Activated CD4-positive, alpha-beta T cell treated with anti-CD3 and anti-CD28 coated beads for 4 hours (primary cell): ENCODE measurements around the gene MSTN.

Experiments
- DNase-seq, 2 donors: peaks; one replicate each; pipeline ENCODE4 v3.0.0-alpha.2; 2020

Gene MSTN

DNA sequence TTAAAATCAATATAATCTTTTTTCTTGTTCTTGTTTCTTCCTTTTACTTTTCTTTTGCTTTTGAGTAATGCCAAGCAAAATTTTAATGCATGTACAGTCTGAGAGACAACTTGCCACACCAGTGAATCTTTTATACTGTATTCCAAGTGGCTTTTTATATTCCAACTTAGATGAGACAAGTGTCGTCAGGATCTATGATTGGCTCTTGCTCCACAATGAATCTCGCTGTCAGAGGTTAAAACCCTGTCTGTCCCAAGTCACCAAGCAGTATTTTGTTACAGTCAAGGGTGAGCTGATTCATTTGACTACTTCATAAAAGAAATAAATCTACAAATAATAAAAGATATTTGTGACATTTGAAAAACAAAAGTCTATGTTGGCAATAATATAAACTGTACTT is at the start of gene MSTN:
TSS of gene MSTN (minus strand) at position 129 of the 400 bp plus-strand sequence. CDS start 133 bp downstream, outside the sequence.
- no peak for DNase-seq

DNA sequence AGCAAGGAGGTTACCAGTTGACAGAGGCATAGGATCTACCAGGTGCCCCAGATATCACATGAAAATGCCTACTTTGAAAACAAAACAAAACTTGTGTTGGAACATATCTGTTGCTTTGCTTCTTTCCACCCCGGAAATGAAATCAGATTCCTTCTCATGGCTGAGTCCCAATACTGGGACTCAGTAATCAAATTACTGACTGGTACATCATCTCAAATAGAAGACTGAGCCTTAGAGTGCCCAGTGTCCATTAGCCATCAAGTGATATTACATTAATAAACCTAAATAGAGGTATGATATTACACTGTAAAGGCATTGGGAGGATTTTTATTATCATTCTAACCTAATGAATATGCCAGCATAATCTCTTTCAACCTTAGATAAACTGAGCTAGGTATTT is 48.6 kb upstream of the MSTN start:
- no peak for DNase-seq

DNA sequence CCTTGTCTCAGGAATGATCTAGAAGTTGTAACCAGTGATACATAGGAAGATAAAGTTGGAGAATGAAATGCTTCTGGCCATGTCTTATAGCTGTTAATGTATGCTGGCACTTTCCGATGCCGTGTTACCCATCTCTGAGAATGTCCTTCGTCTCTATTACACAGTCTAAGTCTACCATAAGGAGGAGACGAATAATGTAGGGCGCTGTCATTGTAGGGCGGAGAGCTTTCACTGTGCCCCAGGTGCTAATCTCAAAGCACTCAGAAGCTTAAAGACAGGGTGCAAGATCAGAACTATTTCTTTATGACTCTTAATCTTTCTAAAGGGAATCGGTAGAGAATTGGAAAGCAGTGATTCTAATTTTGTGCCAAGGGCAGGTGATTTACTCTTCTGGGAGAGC is 48.2 kb upstream of the MSTN start:
- DNase-seq, result no peak

DNA sequence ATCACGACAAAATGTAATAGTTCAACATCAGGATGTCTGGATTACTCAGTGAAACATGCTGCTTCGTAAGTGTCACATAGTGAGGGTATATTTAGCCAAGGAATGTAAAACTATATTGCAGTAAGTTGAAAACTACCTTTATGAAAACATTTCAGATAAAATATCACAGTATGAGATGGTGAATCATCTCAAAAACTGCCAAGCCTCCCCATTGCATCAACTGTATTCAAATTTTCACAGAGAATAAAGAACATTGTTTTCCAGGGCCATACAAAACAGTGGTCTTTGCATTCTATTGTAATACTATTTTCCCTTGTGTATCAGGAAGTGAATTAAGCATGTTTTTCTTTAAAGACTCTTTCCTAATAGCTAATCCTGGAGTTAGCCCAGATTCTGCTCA is 47.6 kb upstream of the MSTN start:
- no peak for DNase-seq

DNA sequence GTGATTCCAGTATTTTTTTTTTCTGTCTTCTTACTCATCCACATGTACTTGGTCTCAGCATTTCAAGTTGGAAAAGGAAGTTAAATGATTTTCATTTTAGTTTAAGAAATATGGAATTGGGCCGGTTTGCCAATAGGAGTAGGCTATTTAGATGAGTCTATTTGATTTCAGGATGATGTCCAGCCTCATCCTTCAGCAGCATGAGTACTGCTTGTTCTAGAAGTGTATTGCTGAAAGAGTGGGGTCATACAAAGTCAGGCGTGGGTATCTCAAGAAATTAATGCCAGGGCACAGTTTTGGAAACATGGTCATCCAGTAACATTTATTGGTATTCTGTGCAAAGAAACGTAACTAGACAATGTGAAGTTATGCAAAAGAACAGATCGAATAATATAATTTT is 44.9 kb upstream of the MSTN start:
- no peak for DNase-seq

DNA sequence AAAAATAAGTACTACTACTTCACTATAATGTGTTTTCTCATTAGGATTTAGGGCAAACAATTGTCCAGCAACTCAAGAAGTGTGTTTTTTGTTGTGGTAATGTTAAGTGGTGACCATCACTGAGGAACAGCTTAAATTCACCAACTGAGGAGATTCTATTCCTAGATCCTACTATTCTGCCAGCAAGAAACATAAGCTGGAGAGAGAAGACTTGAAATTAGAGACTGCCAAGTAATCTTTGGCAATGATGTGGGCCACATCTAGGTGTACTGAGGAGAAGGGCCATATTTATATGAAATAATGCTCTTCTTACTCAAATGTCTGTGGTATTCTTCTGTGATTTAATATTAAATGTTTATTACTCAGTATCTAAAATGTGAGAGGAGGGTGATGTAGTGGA is 44.3 kb upstream of the MSTN start:
- no peak for DNase-seq

DNA sequence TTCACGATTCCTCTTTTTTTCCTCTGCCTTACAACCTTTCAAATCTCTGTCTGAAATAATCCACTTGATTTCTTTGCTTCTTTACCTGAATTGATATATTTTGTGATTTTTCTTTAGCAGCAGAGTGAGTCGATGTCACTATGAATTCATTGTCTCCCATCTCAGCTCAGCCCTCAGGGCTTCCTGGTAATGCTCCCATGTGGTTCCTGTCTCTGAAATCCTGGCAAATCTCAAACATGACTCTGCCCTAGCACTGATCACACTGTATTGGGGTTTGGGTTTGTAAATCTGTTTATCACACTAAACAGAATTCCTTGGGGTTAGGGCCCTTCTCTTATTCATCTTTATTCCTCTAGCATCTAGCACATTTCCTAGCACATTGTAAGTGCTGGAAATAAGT is 43.0 kb upstream of the MSTN start:
- no peak for DNase-seq

DNA sequence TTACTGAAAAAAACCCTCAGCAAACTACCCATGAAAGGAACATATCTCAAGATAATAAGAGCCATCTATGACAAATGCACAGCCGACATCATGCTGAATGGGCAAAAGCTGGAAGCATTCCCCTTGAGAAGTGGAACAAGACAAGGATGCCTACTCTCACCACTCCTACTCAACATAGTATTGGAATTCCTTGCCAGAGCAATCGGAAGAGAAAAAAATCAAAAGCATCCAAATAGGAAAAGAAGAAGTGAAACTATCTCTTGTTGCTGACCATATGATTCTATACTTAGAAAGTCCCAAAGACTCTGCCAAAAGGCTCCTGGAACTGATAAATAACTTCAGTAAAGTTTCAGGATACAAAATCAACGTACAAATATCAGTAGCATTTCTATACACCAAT is 40.6 kb upstream of the MSTN start:
- DNase-seq, result no peak

DNA sequence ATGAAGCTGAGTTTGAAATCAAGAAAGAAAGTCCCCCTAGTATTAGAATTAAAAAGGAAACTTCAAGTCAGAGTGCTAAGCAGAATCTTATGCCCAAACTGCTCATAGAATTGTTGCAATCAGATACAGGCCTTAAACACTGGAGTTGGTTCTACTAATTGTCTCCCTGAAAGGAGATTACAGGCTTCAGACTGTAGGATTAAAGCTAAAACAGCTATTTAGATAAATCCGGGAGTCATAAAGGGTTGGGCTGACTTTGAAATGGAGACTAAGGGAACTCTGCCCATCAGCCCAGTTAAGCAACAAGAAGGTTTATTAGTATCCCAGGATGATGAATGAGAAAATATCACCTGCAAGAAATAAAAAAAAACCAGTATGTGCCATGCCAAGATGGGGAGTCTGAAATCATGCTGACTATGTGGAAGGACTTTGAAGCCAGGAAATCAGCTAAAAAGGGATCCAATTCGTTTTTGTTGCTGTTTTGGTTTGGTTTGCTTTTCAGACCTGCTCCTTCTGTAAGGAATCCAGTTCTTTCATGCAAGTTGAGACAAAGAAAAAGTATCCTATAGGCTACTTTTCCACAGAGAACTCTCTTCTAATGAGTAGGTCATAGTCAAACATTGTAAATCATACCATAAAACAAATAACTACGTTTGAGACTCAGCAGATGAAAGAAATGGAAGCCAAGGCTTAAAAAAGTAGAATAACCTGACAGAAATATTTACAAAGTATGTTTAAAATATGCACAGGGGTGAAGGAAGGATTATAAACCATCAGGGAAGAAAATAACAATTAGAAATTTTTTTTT is 37.6 kb upstream of the MSTN start:
- no peak for DNase-seq

DNA sequence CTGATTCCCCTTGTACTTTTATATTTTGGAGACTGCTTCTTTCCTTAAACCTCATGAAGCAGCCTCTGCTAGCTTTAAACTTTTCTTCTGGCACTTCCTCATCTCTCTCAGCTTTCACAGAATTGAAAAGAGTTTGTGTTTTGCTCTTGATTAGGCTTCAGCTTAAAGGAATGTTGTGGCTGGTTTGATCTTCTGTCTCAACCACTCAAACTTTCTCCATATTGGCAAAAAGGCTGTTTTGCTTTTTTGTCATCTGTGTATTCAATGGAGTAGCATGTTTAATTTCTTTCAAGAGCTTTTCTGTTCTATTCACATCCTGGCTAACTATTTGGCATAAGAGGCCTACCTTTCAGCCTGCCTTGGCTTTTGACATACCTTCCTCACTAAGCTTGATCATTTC is 36.3 kb upstream of the MSTN start:
- DNase-seq, result no peak

DNA sequence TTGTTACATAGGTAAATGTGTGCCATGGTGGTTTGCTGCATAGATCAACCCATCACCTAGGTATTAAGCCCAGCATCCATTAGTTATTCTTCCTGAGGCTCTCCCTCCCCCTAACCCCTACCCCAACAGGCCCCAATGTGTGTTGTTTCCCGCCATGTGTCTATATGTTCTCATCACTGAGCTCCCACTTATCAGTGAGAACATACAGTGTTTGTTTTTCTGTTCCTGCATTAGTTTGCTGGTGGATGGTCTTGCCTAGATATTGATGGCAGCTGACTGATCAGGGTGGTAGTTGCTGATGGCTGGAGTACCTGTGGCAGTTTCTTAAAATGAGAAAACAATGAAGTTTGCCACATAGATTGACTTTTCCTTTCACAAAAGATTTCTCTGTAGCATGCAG is 34.6 kb upstream of the MSTN start:
- DNase-seq, result no peak

DNA sequence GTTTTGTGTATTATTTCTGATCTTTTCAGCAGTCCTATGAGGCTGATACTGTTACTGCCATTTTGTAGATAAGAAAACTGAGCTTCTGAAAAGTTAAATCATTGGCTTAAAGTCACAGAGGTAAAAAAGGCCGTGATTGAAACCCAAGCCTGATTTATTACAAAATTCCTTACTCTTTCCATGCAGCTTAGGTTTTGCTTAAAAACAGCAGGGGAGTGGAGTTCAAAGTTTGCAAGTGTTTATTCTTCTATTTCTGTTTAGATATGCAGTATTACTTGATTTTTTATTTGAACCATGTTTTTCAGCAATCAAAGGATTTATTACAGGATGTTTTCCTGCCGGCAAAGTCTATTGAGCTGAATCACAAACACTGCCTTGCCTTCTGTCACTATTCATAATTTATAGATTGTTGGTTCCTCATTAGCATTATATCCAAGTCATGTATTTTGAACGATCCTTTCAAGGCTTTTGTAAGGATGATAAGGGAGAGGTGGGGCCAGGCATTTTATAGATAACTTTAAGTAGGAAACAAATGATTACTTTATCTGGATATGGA is 31.9 kb upstream of the MSTN start:
- DNase-seq, result no peak

DNA sequence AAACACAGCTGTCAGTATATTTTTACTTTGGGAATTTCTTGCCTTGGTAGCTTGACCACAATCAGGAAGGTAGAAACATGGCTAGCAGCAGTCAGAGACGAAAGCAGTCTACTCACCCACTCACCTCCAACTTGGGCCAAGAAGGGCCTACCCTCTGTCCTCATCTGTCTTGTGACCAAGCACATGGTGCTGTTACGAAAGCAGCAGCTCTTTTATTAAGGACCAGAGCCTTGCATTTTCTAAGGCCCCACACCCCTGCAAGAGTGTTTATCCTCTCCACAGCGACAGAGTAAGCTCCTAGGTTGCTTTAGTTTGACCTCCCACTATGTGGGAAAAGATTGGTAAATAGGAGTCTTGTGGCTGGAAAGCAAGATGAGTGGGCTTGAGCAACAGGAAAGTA is 31.3 kb upstream of the MSTN start:
- DNase-seq, result no peak

DNA sequence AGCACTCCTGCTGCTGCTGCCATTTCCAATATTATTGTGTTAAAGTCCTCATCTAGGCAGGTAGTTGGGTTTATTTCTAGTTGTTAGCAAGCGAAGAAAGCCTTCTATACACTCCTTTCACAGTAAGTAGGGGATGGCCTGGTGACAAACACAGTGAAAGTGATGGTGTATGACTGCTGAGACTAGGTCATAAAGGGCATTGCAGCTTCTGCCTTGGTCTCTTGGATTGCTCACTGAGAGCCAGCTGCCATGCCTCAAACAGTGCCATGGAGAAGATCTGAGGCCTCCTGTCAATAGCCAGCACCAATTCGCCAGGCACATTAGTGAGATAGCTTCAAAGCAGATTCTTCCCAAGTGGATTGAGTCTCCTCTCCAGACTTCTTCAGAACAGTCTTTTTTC is 27.6 kb upstream of the MSTN start:
- no peak for DNase-seq

DNA sequence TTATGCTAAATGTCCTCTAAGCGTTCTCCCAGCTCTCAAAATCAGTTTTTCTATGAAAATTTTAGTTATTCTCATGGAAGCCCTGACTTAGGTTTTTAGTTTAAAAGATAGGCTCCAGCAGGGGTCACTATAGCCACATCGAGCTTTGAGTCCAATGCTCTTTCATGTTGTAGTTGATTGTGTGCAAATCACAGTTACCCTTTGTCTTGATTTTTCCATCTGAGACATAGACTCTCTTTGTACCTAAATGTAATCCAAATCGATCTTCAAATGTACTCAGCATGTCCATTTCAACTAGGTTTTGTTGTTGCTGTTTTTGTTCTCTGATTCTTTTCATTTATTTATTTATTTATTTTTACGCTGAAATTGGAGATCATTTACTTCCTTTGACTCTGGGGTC is 26.4 kb upstream of the MSTN start:
- DNase-seq, result peak; percentile 14 to 47

DNA sequence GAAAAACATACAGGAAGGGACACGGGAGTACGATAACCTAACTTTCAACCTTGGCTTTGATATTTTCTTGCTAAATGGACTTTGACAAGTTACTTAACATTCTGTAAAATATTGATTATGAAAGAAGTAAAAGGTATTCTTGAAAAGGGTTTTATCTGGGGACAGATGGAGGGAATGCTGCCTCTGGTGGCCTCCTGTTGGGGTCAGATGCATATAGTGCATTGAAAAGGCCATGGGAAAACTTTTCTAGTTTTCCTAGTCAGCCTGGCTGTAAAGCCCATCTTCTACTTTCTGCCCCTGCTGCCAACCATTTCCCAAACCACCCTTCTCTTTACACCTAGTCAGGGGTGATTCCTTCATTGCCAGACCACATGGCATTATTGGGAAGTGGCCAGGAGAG is 22.2 kb upstream of the MSTN start:
- DNase-seq, result no peak

DNA sequence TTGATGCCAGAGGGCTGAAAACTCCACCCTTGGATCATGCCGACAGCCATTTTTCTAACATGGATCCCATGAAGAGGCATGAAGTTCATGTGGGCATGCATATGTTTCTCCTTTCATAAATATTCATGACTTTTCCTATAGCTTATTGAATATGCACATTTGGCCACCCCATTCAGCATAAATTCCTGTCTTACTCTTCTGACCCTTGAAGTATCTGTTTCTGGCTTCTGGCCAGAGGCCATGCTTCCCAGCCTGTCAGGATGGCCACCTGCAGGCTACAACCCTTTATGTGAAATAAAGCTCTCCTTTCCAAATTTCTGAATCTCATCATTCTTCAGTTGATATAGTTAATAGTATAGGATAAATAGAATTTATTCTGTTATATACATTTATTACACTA is 19.6 kb upstream of the MSTN start:
- DNase-seq, result no peak

DNA sequence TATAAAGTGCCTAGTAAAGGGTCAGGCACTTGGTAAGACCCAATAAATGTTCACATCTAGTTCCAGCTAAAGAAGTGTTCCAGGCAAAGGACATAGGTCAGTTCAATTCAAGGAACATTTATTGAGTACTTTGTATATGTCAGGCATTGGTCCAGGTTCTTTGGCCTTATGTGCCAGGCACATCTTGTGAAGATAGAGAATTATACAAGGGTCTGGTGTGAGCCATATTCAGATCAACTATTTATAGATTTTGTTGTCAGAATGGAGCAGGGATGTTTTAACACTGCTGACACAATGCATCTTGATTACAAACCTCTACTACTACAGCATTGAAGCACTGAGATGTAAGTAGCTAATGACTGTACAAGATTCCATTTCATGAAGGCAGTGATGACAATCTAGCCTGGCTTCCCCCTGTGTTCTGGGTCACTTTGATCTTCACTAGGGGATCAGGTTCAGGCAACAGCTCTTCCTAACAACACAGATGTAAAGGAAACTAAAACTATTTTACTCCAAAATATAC is 18.1 kb upstream of the MSTN start:
- DNase-seq, result no peak

DNA sequence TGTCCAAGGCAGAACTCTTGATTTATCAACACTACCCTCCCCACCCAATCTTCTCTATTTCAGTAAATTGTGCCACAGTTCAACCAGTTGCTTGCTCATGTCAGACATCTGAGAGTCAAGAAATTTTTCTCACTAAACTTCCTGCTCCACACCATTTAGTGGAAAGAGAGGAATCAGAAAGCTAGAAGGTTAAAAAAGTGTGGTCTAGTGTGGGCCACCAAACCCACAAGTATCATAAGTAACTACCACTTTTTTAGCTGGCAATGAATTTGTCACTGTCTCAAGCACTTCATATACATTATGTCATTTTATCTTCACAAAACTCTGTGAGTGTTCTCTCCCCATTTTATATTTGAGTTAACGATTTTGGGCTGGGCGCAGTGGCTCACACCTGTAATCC is 16.6 kb upstream of the MSTN start:
- DNase-seq, result no peak

DNA sequence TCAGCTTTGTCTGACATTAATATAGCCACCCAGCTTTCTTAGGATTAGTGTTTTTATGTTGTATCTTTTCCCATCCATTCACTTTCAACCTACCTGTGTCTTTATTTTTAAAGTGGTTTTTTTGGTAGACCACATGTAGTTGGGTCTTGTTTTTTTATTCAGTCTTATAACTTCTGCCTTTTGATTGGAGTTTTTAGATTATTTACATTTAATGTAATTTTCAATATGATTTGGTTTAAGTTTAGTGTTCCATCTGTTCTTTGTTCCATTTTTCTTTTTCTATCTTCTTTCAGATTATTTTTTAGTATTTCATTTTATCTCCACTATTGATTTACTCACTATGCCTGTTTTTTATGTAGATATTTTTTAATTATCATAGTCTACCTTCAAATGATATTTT is 13.1 kb upstream of the MSTN start:
- no peak for DNase-seq

DNA sequence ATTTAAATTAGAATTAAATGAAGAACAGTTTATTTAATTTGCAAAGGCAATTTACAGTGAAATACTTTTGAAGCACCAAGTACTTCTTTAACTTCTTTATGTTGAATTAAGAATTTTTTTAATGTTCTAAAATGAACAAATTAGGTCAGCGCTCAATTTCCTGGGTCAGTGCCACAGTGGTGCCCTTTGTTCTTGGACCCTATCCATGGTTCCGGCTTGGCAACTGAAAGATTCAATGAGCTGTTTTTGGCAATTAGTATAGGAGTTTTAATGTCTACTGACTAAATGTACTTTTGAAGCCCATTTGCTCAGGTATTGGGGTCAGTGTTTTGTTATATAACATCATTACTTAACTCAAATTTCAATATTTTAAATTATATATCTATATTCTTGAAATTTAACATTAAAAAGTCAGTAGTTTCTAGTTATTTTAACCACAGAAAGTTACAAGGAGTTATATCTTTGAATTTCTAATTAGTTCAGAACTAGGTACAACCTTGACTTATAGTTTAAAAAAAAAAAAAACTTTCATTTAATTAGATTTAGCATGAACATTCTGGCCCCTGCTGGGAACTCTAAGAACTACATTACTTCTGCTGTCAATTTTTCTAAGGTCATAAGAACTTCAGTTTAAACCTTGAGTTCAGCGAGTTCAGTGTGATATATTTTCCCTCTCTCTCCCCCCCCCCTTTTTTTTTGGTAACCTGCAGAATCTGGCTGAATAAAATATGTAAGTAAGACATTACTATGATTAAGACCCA is 7.6 kb upstream of the MSTN start:
- peak in 1 of 2 donors; percentile 18 for DNase-seq

DNA sequence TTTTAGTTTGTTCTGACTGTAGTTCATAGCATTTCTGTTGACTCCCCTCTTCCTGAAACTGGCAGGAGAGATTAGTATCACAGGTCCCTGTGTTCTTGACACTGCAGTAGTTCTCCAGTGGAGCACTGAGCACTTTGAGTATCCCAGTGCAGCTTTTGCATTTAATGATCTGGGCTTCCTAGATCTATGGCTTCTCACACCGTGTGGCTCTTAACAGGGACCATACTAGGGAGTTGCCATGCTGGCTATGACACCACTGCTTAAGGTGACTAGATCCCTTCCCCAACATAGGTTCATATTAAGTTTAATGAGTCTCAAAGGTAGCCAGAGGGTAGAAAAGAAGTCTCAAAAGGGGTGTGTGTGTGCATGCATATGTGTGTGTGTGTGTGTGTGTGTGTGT is 6.2 kb upstream of the MSTN start:
- DNase-seq, result no peak

DNA sequence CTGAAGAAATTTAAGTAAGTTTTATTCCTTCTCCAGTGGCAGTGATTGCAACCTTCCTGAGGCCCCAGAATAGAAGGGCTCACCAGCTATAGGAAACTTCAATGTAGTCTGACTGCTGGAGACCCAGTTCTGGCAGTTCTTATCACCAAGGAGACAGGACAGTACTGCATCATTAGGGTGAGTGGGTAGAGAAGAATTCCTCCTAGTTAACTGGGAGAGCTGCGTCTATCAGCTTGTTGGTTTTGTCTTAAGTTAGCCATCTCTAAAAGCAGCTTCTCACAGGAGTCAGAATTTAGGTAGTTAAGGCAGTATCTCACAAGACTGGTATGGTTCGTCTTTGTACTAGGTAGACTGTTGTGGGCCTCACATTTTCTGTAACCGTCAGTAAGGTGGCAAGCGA is 3.3 kb upstream of the MSTN start:
- DNase-seq, result no peak

DNA sequence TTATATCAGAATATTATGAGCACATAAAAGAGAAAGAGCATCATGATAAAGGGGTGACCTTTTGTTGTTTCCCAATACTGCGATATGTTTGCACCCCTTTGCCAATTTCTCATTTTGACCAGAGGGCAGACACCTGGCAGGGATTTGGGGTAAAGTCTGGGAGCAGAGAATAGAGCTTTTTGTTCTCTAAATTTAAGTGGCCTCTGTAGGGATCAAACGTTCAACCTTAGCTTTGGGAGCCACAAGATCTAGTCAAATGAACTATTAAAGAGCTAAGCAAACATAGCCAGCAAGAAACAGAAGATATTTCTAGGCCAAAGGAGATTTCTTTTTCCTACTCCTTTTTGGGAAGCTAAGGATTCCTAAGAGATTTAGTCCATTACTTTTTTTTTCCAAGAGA is 1.1 kb upstream of the MSTN start:
- no peak for DNase-seq
